DMS 273 (cell line): ENCODE measurements around the gene RBM28.
A peak's percentile ranks its signal among the peaks of the same experiment; 100 is the strongest.

Experiments used
- DNase-seq: peaks from one replicate; lab custom pipeline; 2025; ENCODE audit not compliant: unreplicated experiment; lab: John Stamatoyannopoulos, UW

RBM28 gene, protein sequence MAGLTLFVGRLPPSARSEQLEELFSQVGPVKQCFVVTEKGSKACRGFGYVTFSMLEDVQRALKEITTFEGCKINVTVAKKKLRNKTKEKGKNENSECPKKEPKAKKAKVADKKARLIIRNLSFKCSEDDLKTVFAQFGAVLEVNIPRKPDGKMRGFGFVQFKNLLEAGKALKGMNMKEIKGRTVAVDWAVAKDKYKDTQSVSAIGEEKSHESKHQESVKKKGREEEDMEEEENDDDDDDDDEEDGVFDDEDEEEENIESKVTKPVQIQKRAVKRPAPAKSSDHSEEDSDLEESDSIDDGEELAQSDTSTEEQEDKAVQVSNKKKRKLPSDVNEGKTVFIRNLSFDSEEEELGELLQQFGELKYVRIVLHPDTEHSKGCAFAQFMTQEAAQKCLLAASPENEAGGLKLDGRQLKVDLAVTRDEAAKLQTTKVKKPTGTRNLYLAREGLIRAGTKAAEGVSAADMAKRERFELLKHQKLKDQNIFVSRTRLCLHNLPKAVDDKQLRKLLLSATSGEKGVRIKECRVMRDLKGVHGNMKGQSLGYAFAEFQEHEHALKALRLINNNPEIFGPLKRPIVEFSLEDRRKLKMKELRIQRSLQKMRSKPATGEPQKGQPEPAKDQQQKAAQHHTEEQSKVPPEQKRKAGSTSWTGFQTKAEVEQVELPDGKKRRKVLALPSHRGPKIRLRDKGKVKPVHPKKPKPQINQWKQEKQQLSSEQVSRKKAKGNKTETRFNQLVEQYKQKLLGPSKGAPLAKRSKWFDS

DNA sequence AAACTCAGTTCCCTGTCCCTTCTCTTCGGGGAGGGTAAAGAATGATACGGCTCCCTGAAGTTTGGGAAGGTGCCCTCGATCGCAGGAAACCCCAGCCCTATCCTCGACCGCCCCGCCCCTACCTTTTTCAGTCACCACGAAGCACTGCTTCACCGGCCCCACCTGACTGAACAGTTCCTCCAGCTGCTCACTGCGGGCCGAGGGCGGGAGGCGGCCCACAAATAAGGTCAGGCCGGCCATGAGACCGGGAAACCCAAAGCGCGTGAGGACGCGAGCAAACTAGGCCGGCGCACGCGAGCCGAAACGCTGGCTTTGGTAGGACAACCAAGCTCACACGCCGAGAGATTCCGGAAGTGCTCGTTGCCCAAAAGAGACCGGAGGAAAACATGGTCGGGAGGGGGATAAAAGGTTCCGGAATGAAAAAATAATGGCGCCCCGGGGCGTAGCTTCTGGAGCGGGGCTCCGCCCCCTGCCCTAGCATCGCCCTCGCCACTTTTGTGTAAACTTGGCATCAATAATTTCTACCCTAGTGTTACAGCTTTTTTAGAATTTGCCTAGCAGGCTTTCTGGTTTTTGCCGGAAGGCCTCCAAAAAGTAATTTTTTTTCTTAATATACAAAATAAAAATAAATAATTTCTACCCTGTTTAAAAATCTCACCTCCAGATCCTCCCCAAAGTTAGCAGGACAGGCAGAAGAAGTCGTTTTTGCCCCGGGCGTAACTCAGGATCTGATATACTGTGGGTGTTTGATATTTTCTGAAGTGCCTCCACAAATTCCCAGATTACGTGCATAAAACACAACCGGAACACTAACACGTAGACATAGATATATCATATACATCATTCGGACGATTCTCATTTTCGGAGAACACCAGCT lies at the start of gene RBM28:
Gene RBM28, minus strand, starts transcription at position 355 of the 877 bp plus-strand sequence. Its CDS starts 115 bp downstream, at position 240.
- DNase-seq: peak; percentile 99

- no peak for DNase-seq
Measured at GRCh38 chr7:128392446-128393327, 49.0 kb upstream of the RBM28 start.

- no peak for DNase-seq
Measured at GRCh38 chr7:128391805-128392204, 48.1 kb upstream of the RBM28 start.

DNA sequence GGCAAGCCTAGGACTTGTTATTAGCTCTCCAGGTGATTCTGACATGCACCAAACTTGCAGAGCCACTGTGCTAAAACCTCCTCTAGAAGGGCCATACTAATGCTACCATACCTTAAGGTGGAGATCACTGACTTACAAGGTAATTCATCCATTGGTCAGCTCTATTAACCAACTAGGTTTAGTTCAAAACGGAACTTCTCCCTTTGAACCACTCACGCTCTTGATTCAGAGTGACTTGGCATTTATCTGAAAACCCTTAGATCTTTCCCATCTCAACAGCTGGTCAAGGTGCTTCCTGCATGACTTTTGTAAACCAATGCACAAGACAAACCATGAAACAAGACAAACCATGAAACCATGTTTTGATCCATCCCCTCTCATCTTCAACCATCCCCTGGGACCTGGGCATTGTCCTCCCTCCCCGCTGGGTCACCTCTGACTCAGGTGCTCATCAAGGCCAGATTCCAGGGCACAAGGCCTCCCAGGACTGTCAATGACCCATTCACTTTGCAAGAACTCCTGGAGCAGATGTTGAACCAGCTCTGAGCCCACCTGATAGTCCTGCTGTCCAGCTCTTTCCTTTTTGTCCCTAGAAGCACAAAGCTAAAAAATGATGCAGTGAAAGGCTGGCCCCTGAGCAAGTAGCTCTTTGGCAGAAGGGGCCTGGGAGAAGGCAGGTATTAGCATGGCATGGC lies 47.3 kb upstream of the RBM28 start:
- no peak for DNase-seq

DNA sequence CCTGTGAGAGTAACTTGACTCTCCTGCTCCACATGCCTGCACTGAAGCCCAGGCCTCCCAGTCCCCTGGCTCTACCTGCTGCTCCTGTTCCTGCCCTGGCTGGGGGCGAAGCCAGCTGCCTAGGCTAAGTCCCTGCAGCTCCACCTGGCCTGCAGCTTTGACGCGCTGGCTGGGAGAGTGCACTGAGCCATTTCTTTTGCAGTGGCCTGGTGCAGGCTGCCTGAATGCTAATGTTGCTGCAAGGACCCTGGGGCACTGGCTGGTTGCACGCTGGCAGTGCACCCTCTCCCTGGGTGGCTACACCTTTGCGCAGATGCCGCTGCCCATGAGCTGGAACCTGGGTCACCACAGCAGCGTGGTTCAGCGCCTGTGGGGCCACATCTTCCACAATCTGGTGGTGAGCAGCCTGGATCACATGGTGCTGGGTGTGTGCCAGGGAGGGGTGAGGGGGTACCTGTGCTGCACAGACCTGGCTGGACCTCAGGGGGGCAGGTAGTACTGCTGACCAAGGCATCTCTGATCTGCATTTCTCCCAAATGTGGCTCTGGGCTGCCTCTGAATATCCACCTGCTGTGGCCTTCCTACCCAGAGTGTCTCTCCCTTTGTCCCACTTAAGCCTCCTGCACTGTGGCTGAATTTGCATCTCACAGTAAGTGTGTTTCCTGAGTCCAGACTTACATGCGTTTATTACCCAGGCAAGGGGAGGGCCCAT lies 46.1 kb upstream of the RBM28 start:
- peak; percentile 70 for DNase-seq

GRCh38 chr7:128389085-128389617 lies 45.4 kb upstream of the RBM28 start:
- DNase-seq: no peak

GRCh38 chr7:128388145-128388485 lies 44.4 kb upstream of the RBM28 start:
- no peak for DNase-seq

GRCh38 chr7:128387216-128388144 lies 43.8 kb upstream of the RBM28 start:
- DNase-seq: peak; percentile 99

- no peak for DNase-seq
Measured at GRCh38 chr7:128385988-128386925, 42.5 kb upstream of the RBM28 start.

GRCh38 chr7:128384726-128385125 lies 41.0 kb upstream of the RBM28 start:
- no peak for DNase-seq

DNA sequence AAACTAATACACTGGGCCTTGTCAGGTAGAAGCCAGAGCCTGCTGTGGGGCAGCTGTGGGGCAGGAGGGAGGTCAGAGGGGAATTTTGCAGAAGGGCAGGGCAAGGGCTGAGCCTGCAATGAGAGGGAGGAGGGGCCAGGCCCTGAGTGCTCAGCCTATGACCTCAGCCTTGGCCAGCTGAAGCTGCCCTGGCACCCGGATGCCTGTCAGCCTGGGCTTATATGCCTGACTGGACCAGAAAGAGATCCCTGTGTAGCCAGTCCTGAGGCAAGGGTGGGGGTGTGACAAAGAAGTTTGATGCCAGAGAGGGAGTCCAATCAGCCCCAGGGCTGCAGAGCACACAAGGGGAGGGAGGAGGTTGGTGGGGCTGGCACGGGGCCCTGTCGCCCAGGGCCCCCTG lies 40.1 kb upstream of the RBM28 start:
- DNase-seq: no peak

DNA sequence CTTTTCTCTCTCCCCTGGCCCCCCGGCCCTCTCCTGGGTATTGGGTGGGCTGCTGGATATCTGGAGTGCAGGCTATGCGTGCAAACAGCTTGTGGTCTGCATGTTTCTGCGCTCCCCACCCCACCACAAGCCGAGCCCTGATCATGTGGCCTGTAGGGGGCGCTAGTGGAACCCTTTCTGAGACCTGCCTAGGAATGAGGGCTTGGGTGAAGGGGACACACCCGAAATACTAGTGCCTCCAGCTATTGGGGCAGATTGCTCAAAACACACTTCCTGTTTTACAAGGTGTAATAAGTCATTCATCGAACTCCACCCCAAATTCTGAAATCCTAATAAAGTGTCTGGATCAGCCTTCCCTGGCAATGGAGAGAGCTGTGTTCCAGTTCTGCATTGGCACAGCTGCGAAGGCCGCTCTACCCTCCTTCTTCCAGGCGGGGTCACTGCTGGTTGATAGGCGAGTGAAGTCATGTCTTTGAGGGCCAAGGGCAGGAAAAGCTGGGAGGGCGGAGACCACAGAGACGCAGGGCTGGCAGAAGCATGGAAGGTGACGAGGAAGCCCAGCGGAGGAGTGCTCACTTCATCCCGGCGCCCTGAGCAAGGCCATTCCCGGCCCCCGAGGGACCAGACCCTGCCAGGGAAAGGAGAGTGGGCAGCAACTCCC lies 37.6 kb upstream of the RBM28 start:
- DNase-seq: peak; percentile 72

DNA sequence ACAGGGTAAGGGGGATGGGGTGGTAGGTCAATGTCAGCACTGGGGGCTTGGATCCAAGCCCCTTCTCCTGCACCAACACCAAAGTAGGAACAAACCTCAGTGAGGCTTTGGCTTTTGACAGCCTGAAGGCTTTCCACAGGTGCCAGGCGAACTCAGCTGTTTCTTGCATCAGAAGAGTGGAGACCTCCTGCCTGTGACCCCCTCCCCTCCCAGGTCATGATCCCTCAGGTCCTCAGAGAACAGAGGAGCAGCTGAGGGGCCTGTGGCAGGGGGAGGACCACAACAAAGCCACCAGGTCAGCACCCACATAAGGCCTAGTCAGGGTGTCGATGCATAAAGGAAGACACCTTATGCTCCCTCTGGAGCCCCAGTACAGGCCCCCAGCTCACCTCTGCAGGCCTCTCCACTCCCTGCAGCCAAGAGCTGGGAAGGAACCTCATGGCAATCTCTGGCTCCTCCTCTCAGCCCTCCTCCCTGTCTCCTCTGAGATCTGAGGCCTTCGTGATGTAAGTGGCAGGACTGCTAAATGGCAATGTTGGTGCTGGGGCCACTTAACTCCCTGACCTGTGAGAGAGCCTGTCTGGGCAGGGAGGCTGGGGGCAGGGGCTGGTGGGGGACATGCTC lies 36.9 kb upstream of the RBM28 start:
- DNase-seq: no peak

GRCh38 chr7:128379900-128380479 lies 36.3 kb upstream of the RBM28 start:
- no peak for DNase-seq

DNA sequence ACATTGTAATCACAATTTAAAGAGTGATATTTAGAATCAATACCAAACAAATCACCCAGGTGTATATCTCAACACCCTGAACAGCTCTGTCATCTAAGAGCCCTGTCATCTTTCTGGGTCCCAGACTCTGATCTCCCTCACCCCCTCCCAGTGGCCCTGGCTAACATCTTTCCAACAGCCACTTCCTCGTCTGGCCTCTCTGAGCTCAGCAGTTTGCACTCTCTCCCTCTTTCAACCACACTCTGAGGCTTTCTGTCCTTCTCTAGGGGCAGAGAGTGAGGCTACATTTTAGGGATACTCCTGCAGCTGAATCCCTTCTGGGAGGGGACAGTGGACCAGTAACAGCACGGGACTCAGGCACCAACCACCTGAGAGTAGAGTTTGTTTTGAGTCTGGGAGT lies 34.9 kb upstream of the RBM28 start:
- DNase-seq: no peak
